Cardiac muscle cell (in vitro differentiated cells and primary cell): ENCODE measurements around the gene ARHGAP31. TPM values are rescaled to one million over a fixed set of nuclear protein-coding genes. Genes with fewer than 3 reads are reported as not detected.
"Not testable (repeated sequence)": the region's sequence is repeated elsewhere in the genome, so short reads cannot be mapped to it uniquely, and the experiment has no call there.

ENCODE experiments used
- DNase-seq, 2 donors: peaks; one replicate each; pipeline versions ENCODE4 v3.0.0 to v3.0.0-alpha.2; 2010 to 2017; ENCODE audit warnings: low read depth in 1 of 2, low spot score in 1 of 2
- H3K27ac ChIP-seq: fragments of 200-600 bp; sonication (generic); 2 replicates; pipeline ENCODE4 v1.5.1; 2016
- H3K27me3 ChIP-seq: fragments of 200-600 bp; sonication (generic); 2 replicates; pipeline ENCODE4 v1.6.0; 2016; ENCODE audit warnings: control low read depth
- H3K36me3 ChIP-seq: fragments of 200-600 bp; sonication (generic); 2 replicates; pipeline ENCODE4 v1.5.1; 2016; ENCODE audit warnings: control low read depth
- H3K4me1 ChIP-seq: fragments of 200-600 bp; sonication (generic); 2 replicates; pipeline ENCODE4 v1.8.1; 2017; ENCODE audit warnings: low read depth, mild to moderate bottlenecking, mixed run types
- H3K4me3 ChIP-seq: fragments of 200-600 bp; sonication (generic); 2 replicates; pipeline ENCODE4 v1.5.1; 2016; ENCODE audit warnings: mild to moderate bottlenecking
- H3K9me3 ChIP-seq: fragments of 200-600 bp; sonication (generic); 2 replicates; pipeline ENCODE4 v1.5.1; 2017; ENCODE audit warnings: low read depth, mild to moderate bottlenecking, control low read depth
- polyA plus RNA-seq: library from polyadenylated mRNA; unstranded; fragments of >200 nt; fragmentation: Nextera tagmentation; extraction: Ambion mirVana; gene quantifications from 2 replicates; pipeline ENCODE4 v1.2.1, GENCODE V29; 2016
- total RNA-seq: library from RNA; depleted of rRNA; stranded (reverse); fragments of >200 nt; gene quantifications from 2 replicates; pipeline ENCODE4 v1.2.3, GENCODE V29; 2016
- TF ChIP-seq, protein P1 (sequence below): IDR thresholded peaks from 2 replicates; pipeline ENCODE4 v1.5.1; 2012; ENCODE audit warnings: low read depth, mild to moderate bottlenecking, low read length

Gene ARHGAP31
- total and polyA plus RNA-seq, 2 experiments from 2014 or later, result 23.9 to 60.6 TPM

DNA sequence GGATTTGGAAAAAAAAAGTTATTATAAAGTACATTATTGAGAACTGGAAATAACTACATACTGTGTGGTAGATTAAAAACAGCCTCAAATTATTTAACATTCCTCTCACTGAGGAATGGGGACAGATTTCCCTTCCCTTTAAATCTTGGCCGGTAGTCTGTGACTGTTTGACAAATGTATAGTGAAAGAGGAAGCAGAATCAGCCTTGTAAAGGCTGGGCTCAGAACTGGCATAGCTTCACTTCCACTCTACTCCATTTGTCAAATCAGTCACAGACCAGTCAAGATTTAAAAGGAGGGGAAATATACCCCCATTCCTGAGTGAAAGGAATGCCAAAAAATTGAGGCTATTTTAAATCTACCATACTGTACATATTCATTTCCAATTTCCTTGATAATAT, 35.3 kb upstream of the ARHGAP31 start:
- Histone ChIP-seq H3K9me3 (no peaks in the 10 kb centered on the region), H3K36me3 (no peaks in the 10 kb centered on the region), H3K27me3 (no peaks in the 10 kb centered on the region), H3K4me3 (no peak overlapping the region), H3K27ac (no peak overlapping the region), H3K4me1 (no peaks in the 10 kb centered on the region)
- TF ChIP-seq, protein P1, sequence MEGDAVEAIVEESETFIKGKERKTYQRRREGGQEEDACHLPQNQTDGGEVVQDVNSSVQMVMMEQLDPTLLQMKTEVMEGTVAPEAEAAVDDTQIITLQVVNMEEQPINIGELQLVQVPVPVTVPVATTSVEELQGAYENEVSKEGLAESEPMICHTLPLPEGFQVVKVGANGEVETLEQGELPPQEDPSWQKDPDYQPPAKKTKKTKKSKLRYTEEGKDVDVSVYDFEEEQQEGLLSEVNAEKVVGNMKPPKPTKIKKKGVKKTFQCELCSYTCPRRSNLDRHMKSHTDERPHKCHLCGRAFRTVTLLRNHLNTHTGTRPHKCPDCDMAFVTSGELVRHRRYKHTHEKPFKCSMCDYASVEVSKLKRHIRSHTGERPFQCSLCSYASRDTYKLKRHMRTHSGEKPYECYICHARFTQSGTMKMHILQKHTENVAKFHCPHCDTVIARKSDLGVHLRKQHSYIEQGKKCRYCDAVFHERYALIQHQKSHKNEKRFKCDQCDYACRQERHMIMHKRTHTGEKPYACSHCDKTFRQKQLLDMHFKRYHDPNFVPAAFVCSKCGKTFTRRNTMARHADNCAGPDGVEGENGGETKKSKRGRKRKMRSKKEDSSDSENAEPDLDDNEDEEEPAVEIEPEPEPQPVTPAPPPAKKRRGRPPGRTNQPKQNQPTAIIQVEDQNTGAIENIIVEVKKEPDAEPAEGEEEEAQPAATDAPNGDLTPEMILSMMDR, result no peak
- DNase-seq, result no peak

DNA sequence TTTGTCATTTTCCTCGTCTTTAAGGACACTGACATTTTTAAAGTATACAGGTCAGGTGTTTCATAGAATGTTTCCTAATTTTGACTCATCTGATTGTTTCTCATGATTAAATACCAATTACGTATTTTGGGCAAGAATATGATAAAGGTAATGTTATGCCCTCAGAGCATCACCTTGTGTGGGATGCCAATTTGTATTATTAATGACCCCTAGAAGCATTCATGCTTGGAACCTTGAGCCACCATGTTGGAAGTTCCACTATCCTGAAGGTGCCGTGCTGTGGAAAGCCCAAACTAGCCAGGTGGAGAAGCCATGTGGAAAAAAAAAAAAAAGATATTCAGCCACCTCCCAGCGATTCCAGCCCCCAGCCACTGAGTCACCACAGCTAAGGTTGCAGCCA, 34.4 kb upstream of the ARHGAP31 start:
- H3K4me1 ChIP-seq, result no peaks in the 10 kb centered on the region
- H3K36me3 ChIP-seq, result no peaks in the 10 kb centered on the region
- H3K4me3 ChIP-seq, result no peak overlapping the region
- DNase-seq, result no peak
- H3K27me3 ChIP-seq, result no peaks in the 10 kb centered on the region
- no peak overlapping the region for H3K27ac ChIP-seq
- TF ChIP-seq, protein P1, result no peak
- no peaks in the 10 kb centered on the region for H3K9me3 ChIP-seq

- Histone ChIP-seq H3K4me1 (no peaks in the 10 kb centered on the region), H3K27ac (no peak overlapping the region), H3K4me3 (no peak overlapping the region), H3K9me3 (no peaks in the 10 kb centered on the region), H3K27me3 (no peaks in the 10 kb centered on the region), H3K36me3 (no peaks in the 10 kb centered on the region)
- TF ChIP-seq, protein P1, result no peak
- no peak for DNase-seq
These were observed 33.1 kb upstream of the ARHGAP31 start for GRCh38 chr3:119261055-119261454.

- not testable (repeated sequence) for H3K4me1 ChIP-seq, H3K27me3 ChIP-seq, H3K27ac ChIP-seq, H3K4me3 ChIP-seq, DNase-seq, H3K36me3 ChIP-seq, H3K9me3 ChIP-seq
These were observed 24.0 kb upstream of the ARHGAP31 start for GRCh38 chr3:119270212-119270611.

GRCh38 chr3:119276680-119277079, 17.5 kb upstream of the ARHGAP31 start:
- TF ChIP-seq, protein P1, result no peak
- Histone ChIP-seq H3K4me1 (peaks cover 31% of the 10 kb centered on the region), H3K9me3 (no peaks in the 10 kb centered on the region), H3K27me3 (no peaks in the 10 kb centered on the region), H3K27ac (peak overlapping the region; percentile 66), H3K36me3 (no peaks in the 10 kb centered on the region), H3K4me3 (no peak overlapping the region)
- no peak for DNase-seq

DNA sequence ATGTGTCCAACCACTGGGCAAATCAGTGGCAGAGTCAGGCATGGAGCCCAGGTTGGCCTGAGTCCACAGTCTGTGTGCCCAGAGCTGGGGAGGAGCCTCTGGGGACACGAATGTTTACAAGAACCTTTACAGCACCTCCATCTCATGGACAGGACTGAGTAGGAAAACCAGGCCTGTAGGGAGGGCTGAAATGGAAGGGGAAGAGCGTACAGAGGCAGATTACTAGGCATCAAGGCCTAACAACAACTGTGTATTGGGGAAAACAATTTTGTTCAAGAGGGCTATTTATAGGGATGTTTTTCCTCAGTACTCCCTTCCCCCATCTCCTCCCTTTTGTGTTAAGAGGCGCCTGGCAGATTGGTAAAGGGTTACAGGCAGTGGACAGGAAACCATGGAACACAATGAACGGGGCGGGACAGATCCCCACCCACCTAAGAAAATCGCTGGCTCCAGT, 15.1 kb upstream of the ARHGAP31 start:
- Histone ChIP-seq H3K27me3 (no peaks in the 10 kb centered on the region), H3K27ac (peak overlapping the region; percentile 91), H3K4me1 (peaks cover 31% of the 10 kb centered on the region), H3K4me3 (no peak overlapping the region), H3K36me3 (no peaks in the 10 kb centered on the region), H3K9me3 (no peaks in the 10 kb centered on the region)
- TF ChIP-seq, protein P1, result no peak
- DNase-seq, result peak; percentile 36 to 57
